Neutrophil (primary cell): Measurements from ENCODE around the gene APBB1IP.
A peak's percentile ranks its signal among the peaks of the same experiment; 100 is the strongest.

Experiments
- H3K27ac ChIP-seq: fragments of 200-600 bp; sonication (generic); 2 replicates; pipeline ENCODE4 v1.5.1; 2016; ENCODE audit warnings: mild to moderate bottlenecking, moderate library complexity
- H3K27me3 ChIP-seq: fragments of 200-600 bp; sonication (generic); 2 replicates; pipeline ENCODE4 v1.6.0; 2016; ENCODE audit warnings: mild to moderate bottlenecking
- H3K36me3 ChIP-seq: fragments of 200-600 bp; sonication (generic); 2 replicates; pipeline ENCODE4 v1.5.1; 2017
- H3K4me1 ChIP-seq, 2 experiments: fragments of 200-600 bp in 1 of 2; sonication (generic) in 1 of 2; 1 replicate in 1 of 2; 2 replicates in 1 of 2; pipeline versions ENCODE4 v1.5.1 to v1.6.1; 2013 to 2016; ENCODE audit warnings: low read depth in 1 of 2, low read length in 1 of 2, mild to moderate bottlenecking in 1 of 2, moderate library complexity in 1 of 2; ENCODE audit not compliant: control insufficient read depth in 1 of 2, insufficient read depth in 1 of 2
- H3K4me3 ChIP-seq, 2 experiments: fragments of 200-600 bp in 1 of 2; sonication (generic) in 1 of 2; 1 replicate in 1 of 2; 2 replicates in 1 of 2; pipeline ENCODE4 v1.5.1; 2013 to 2016; ENCODE audit warnings: low read depth in 1 of 2, low read length in 1 of 2, mild to moderate bottlenecking in 1 of 2, moderate library complexity in 1 of 2
- H3K9me3 ChIP-seq: fragments of 200-600 bp; sonication (generic); 2 replicates; pipeline ENCODE4 v1.5.1; 2016
- TF ChIP-seq, protein P1 (sequence below): fragments of 200-600 bp; sonication (generic); IDR thresholded peaks from 2 replicates; pipeline ENCODE4 v1.5.1; 2016; ENCODE audit warnings: antibody characterized with exemption

The APBB1IP gene

DNA sequence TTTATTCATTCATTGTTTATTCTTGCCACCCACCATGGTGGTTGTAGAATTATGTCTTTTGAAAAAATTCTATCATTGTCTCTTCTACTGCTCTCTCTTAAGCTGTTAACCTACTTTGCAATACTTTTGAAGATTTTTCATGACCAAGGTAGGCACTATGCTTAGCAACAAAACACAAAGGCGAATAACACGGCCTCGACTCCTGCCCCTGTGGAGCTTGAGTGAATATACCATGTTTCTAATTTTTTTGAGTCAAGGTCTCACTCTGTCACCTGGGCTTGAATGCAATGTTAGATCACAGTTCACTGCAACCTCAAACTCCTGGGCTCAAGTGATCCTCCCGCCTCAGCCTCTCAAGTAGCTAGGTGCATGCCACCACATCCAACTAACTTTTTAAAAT is 39.4 kb downstream of the APBB1IP start:
- Histone ChIP-seq H3K4me3 (no peak overlapping the region), H3K27ac (peak overlapping the region; percentile 69), H3K27me3 (no peaks in the 10 kb centered on the region), H3K36me3 (peaks cover 17% of the 10 kb centered on the region), H3K4me1 (peaks cover 54 to 71% of the 10 kb centered on the region in 2 experiments), H3K9me3 (no peaks in the 10 kb centered on the region)
- TF ChIP-seq, protein P1, sequence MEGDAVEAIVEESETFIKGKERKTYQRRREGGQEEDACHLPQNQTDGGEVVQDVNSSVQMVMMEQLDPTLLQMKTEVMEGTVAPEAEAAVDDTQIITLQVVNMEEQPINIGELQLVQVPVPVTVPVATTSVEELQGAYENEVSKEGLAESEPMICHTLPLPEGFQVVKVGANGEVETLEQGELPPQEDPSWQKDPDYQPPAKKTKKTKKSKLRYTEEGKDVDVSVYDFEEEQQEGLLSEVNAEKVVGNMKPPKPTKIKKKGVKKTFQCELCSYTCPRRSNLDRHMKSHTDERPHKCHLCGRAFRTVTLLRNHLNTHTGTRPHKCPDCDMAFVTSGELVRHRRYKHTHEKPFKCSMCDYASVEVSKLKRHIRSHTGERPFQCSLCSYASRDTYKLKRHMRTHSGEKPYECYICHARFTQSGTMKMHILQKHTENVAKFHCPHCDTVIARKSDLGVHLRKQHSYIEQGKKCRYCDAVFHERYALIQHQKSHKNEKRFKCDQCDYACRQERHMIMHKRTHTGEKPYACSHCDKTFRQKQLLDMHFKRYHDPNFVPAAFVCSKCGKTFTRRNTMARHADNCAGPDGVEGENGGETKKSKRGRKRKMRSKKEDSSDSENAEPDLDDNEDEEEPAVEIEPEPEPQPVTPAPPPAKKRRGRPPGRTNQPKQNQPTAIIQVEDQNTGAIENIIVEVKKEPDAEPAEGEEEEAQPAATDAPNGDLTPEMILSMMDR, result no peak

DNA sequence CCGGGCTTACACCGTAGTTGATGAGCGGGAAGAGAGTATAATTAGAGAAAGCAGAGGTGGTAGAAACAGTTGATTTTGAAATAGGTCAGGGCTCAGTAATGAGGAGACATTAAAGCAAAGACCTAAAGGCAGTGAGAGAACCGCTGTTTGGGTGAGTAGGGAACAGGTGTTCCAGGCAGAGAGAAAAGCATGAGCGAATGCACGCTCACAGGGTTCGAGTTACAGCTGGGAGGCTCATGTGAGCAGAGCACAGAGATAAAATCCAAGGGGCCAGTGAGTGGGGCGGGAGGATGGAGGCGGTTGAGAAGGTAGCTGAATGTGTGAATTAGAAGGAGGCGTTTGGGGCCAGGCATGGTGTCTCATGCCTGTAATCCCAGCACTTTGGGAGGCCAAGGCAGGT is 39.9 kb downstream of the APBB1IP start:
- Histone ChIP-seq H3K4me3 (no peak overlapping the region), H3K27me3 (no peaks in the 10 kb centered on the region), H3K9me3 (no peaks in the 10 kb centered on the region), H3K36me3 (peaks cover 16% of the 10 kb centered on the region), H3K27ac (peak overlapping the region; percentile 69), H3K4me1 (peaks cover 59 to 74% of the 10 kb centered on the region in 2 experiments)
- TF ChIP-seq, protein P1, result no peak

DNA sequence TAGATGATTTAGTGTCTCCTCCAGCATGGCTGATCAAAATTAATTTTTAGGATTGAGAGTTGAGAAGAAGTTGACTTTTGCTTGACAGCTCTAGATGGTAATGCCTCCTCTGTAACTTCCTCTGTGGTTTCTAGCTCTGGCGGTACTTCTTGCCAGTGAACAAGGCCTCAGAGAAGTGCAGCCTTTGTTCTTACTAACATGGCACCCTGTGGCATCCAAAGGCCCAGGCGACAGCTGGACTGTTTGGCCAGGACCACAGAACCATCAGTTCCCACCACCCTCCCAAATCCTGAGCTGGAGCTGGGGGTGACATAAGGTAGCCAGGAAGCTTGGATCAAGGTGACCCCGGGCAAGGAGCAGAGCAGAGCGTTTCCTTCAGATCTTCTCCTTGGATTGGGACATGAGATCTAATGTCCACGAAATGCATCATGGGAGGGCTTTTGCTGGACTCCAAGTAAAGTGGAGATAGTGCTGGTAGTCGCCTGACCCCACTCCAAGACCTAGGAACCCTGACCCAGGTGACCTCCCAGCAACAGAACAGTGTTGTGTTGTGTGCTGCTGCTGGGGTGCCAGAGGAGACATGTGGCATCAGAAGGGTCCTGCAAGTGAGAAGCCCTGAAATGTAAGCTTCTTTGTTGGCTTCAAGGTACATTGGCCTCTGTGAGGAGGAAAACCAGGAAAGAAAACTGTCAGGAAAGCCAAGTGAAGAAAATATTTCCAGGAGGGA is 41.8 kb downstream of the APBB1IP start:
- Histone ChIP-seq H3K4me1 (peaks cover 68 to 76% of the 10 kb centered on the region in 2 experiments), H3K36me3 (peaks cover 16% of the 10 kb centered on the region), H3K27ac (peak overlapping the region; percentile 91), H3K9me3 (no peaks in the 10 kb centered on the region), H3K27me3 (no peaks in the 10 kb centered on the region), H3K4me3 (peak overlapping the region; percentile 39 to 46)
- TF ChIP-seq, protein P1, result no peak

DNA sequence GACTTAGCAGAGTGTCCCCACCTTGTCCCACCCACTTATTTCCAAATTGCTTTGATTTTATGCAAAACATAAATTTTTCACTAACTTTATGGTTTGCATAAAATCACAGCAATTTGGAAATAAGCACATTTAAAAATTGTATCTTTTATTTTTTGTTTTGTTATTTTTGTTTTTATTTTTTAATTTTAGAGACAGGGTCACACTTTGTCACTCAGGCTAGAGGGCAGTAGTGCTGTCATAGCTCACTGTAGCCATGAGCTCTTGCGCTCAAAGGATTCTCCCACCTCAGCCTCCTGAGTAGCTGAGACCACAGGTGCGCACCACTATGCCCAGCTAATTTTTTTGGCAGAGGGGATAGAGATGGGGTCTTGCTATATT is 43.2 kb downstream of the APBB1IP start:
- no peaks in the 10 kb centered on the region for H3K9me3 ChIP-seq
- H3K27ac ChIP-seq, result peak overlapping the region; percentile 91

DNA sequence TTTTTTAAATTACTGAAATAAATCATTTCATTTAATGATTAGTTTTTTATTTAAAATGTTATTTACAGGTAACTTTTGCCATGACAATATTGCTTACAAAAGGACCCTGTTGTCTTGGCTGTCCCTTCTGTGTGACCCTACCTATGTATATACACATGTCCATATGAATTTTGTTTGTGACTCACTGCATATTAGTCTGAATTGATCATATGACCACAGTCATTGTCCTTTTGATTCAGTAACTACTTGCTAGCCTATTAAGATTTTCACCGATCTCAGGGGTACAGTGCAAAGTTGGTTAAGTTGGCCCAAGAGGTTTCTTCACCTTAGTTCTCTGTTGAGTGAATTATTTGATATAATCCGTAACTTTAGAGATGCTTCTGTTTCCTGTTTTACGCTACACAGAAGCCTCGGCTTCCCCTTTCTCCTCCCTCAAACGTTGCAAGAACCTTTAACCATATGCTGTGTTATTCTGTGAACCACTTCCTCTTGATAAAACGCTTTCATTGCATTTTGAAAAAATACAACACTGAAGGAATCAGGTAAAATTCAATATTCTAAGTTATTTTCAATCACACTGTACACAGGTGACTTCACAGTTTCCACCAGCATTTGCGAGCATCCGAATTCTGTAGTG is 43.9 kb downstream of the APBB1IP start:
- H3K4me3 ChIP-seq, result peak overlapping the region; percentile 39 to 46

More for the DNA sequence above, 43.2 kb downstream of the APBB1IP start:
- no peaks in the 10 kb centered on the region for H3K27me3 ChIP-seq
- peak overlapping the region; percentile 39 to 46 for H3K4me3 ChIP-seq
- H3K4me1 ChIP-seq, result peaks cover 77 to 89% of the 10 kb centered on the region in 2 experiments
- H3K36me3 ChIP-seq, result peaks cover 11% of the 10 kb centered on the region
- TF ChIP-seq, protein P1, result no peak

More for the DNA sequence above, 43.9 kb downstream of the APBB1IP start:
- H3K4me1 ChIP-seq, result peaks cover 85 to 93% of the 10 kb centered on the region in 2 experiments
- peaks cover 8% of the 10 kb centered on the region for H3K36me3 ChIP-seq
- H3K9me3 ChIP-seq, result no peaks in the 10 kb centered on the region
- H3K27ac ChIP-seq, result peak overlapping the region; percentile 91
- TF ChIP-seq, protein P1, result no peak
- no peaks in the 10 kb centered on the region for H3K27me3 ChIP-seq
